GM19240 (cell line): Measurements from ENCODE around the gene ARV1.
"Not testable (repeated sequence)": the region's sequence is repeated elsewhere in the genome, so short reads cannot be mapped to it uniquely, and the experiment has no call there.

Experiments used
- DNase-seq: peaks from one replicate; pipeline ENCODE4 v3.0.0; 2011; ENCODE audit warnings: low spot score; ENCODE audit not compliant: insufficient read length

The ARV1 gene

GRCh38 chr1:230976825-230977747 lies 1.8 kb upstream of the ARV1 start:
- no peak for DNase-seq

GRCh38 chr1:230977761-230978490 lies 968 bp upstream of the ARV1 start:
- DNase-seq = no peak

GRCh38 chr1:230979389-230979716 lies 459 bp downstream of the ARV1 start:
- no peak for DNase-seq

GRCh38 chr1:230979952-230980351 lies 1.1 kb downstream of the ARV1 start:
- DNase-seq = no peak

GRCh38 chr1:230982696-230983095 lies 3.8 kb downstream of the ARV1 start:
- DNase-seq = no peak

- DNase-seq = no peak
Observed at GRCh38 chr1:230983811-230984210, 4.9 kb downstream of the ARV1 start.

- DNase-seq = not testable (repeated sequence)
Observed at GRCh38 chr1:230984622-230985515, 6.0 kb downstream of the ARV1 start.

- DNase-seq = no peak
Observed at GRCh38 chr1:230985711-230986110, 6.8 kb downstream of the ARV1 start.

- no peak for DNase-seq
Observed at GRCh38 chr1:230986976-230987375, 8.1 kb downstream of the ARV1 start.

- DNase-seq = no peak
Observed at GRCh38 chr1:230987448-230987847, 8.6 kb downstream of the ARV1 start.

GRCh38 chr1:230992100-230992774 lies 13.3 kb downstream of the ARV1 start:
- no peak for DNase-seq

GRCh38 chr1:230994860-230995259 lies 16.0 kb downstream of the ARV1 start:
- DNase-seq = no peak

- no peak for DNase-seq
Observed at GRCh38 chr1:231000201-231000600, 21.3 kb downstream of the ARV1 start.

- no peak for DNase-seq
Observed at GRCh38 chr1:231000639-231001038, 21.7 kb downstream of the ARV1 start.

- DNase-seq = no peak
Observed at GRCh38 chr1:231001892-231002291, 23.0 kb downstream of the ARV1 start.

- DNase-seq = not testable (repeated sequence)
Observed at GRCh38 chr1:231007535-231007934, 28.6 kb downstream of the ARV1 start.

- no peak for DNase-seq
Observed at GRCh38 chr1:231011360-231011759, 32.5 kb downstream of the ARV1 start.

GRCh38 chr1:231011963-231012362 lies 33.1 kb downstream of the ARV1 start:
- no peak for DNase-seq

GRCh38 chr1:231013391-231014015 lies 34.6 kb downstream of the ARV1 start:
- DNase-seq = no peak

- DNase-seq = no peak
Observed at GRCh38 chr1:231016234-231016633, 37.3 kb downstream of the ARV1 start.

GRCh38 chr1:231016966-231017365 lies 38.1 kb downstream of the ARV1 start:
- DNase-seq = no peak
